COLO829 (cell line): ENCODE data around the gene DRC7.

Experiments
- DNase-seq: peaks from one replicate; pipeline ENCODE4 v3.0.0; 2012; ENCODE audit warnings: low spot score

Gene DRC7

DNA sequence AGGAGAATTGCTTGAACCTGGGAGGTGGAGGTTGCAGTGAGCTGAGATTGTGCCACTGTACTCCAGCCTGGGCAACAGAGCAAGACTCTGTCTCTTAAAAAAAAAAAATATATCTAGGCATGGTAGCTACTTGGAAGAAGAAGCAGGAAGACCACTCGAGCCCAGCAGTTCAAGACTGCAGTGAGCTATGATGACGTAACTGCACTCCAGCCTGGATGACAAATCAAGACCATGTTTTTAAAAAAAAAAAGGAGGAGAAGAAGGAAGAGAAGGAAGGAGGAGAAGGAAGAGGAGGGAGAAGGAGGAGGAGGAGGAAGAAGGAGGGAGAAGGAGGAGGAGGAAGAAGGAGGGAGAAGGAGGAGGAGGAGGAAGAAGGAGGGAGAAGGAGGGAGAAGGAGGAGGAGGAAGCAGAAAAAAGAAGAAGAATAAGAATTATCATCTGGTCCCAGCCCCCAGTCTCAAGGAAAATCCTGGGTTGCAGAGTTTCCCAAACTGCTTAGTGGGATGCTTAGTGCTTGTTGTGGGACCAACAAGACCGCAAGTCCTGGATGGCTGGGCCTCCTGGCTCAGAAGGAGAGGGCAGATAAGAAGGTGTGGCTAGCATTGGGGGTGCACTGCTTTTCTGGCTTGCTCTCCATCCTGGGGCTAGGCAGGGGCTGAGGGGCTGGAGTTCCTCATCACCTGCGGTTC is 3.7 kb upstream of the DRC7 start:
- no peak for DNase-seq

DNA sequence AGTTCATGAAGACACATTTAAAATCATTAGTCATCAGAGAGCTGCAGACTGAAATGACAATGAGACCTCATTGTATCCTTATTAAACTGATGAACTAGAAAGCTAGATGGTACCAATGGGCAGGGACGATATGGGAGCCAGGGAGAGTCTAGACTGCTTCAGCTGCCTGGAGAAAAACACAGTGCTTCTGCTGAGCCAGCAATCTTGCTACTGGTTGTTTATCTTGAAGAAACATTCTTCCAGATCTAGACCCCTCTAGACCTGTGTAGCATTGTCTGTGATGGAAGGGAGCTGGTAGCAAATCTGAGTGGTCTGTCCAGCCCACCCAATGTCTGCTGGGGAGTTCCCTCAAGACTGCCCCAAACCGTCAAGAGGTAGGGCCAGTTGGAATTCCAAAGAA is 2.0 kb upstream of the DRC7 start:
- DNase-seq = no peak

DNA sequence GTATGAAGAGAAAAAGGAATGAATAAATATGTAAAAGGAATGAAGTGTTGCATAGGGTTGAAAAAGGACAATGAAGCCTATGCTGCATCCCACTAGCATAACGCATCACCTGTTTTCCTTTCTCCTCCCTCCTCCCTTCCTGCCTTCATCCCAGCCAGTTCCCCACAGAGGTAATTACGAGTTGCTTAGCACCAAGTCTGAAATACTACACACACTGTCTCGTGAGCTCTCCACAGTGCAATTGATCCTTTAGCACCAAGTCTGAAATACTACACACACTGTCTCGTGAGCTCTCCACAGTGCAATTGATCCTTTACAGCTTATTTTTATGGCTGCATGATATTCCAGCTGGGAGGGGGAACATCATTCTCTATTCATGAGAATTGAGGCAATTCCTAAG is 1.1 kb upstream of the DRC7 start:
- DNase-seq = no peak

GRCh38 chr16:57694231-57694724 is 328 bp upstream of the DRC7 start:
- no peak for DNase-seq

GRCh38 chr16:57695680-57696069 is 1.1 kb downstream of the DRC7 start:
- DNase-seq = no peak

GRCh38 chr16:57696240-57696639 is 1.6 kb downstream of the DRC7 start:
- DNase-seq = no peak

DNA sequence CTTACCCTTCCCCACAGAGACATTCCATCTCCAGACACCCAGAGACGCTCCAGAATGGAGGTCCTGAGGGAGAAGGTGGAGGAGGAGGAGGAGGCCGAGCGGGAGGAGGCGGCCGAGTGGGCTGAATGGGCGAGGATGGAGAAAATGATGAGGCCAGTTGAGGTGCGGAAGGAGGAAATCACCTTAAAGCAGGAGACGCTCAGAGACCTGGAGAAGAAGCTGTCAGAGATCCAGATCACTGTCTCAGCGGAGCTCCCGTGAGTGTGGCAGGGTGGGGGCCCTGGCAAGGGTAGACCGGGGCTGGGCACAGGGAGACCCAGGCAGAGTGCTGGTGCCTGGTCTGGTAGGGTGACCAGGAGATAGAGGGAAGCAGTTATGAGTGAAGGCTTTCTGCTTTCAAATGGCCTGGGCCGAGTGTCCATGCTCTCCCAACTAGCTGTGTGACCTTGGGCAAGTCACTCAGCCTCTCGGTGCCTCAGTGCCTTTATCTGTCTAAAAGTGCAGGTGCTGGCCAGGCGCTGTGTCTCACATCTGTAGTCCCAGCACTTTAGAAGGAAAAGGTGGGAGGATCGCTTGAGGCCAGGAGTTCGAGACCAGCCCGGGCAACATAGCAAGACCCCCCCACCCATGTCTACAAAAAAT is 3.4 kb downstream of the DRC7 start:
- no peak for DNase-seq

- DNase-seq = no peak
Measured at GRCh38 chr16:57698812-57699405, 4.3 kb downstream of the DRC7 start.

- DNase-seq = no peak
Measured at GRCh38 chr16:57699481-57699880, 4.9 kb downstream of the DRC7 start.

DNA sequence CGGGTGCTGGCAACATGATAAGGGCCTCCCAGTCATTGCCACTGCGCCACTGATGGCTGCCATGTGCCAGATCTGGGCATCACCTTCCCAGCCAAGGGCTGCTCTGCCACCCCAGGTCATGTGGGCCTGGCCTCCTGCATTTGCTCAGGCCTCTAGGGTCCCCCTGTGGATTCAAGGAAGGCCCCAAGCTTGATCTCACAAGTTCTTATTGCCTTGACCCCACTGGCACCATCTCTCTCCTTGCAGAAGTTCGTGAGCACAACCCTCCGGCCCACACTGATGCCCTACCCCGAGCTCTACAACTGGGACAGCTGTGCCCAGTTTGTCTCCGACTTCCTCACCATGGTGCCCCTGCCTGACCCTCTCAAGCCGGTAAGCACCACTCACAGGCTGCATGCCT is 5.3 kb downstream of the DRC7 start:
- DNase-seq = no peak

GRCh38 chr16:57700781-57701551 is 6.4 kb downstream of the DRC7 start:
- DNase-seq = no peak

DNA sequence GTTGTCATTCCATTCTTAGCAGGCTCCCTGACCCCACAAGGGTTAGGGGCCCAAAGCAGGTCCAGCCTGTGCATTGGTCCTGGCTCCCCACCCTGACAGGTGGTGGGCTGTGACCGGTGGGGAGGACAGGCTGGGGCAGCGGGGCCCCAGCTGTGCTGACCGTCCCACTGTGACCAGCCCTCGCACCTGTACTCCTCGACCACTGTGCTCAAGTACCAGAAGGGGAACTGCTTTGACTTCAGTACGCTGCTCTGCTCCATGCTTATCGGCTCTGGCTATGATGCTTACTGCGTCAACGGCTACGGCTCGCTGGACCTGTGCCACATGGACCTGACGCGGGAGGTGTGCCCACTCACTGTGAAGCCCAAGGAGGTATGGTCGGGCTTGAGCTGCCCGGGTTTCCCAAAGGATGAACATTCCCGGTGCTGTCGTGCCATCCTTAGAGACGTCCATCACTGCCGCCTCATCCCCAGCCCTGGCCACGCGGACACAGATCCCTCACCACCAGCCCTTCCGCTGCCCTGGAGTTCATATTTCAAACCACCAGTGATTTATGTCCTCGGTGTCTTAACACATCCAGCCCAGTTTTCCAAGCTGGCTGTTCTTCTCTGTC is 7.3 kb downstream of the DRC7 start:
- DNase-seq = no peak

- no peak for DNase-seq
Measured at GRCh38 chr16:57703416-57704010, 8.9 kb downstream of the DRC7 start.

GRCh38 chr16:57704011-57704904 is 9.7 kb downstream of the DRC7 start:
- no peak for DNase-seq

GRCh38 chr16:57704905-57705852 is 10.6 kb downstream of the DRC7 start:
- no peak for DNase-seq

- no peak for DNase-seq
Measured at GRCh38 chr16:57706717-57707116, 12.1 kb downstream of the DRC7 start.

DNA sequence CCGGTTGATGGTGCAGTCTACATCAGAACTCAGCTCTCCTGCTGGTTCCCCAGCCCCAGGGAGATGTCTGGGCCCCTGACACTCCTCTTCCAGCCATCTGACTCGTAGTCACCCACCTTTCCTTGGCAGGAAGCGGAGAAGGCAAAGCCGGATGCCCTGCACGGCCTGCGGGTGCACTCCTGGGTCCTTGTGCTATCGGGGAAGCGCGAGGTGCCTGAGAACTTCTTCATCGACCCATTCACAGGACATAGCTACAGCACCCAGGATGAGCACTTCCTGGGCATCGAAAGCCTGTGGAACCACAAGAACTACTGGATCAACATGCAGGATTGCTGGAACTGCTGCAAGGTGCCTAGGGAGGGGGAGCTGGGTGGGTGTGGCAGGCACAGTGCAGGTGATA is 12.7 kb downstream of the DRC7 start:
- no peak for DNase-seq

DNA sequence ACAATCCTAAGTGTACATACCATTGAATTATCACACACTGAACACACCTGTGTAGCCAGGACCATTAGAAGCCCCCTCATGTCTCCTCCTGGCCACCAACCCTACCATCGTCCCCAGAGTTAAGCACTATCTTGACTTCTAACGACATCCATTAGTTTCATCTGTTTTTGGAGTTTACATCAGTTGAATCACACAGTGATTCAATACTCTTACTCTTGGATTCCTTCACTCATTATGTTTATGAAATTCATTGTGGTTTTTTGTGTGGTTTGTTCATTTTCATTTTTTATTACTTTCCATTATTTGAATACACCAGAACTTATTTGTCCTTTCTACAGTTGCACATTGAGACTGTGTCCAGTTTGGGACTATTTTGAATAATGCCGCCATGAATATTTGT is 13.6 kb downstream of the DRC7 start:
- no peak for DNase-seq

DNA sequence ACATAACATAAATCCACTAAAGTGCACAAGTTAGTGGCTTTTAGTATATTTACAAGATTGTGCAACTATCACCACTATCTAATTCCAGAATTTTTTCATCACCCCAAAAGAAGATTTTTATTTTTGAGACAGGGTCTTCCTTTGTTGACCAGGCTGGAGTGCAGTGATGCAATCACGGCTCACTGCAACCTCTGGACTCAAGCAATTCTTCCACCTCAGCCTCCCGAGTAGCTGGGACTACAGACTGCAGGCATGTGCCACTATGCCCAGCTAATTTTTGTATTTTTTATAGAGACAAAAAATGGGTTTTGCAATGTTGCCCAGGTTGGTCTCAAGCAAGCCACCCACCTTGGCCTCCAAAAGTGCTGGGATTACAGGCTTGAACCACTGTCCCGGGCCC is 15.1 kb downstream of the DRC7 start:
- no peak for DNase-seq

DNA sequence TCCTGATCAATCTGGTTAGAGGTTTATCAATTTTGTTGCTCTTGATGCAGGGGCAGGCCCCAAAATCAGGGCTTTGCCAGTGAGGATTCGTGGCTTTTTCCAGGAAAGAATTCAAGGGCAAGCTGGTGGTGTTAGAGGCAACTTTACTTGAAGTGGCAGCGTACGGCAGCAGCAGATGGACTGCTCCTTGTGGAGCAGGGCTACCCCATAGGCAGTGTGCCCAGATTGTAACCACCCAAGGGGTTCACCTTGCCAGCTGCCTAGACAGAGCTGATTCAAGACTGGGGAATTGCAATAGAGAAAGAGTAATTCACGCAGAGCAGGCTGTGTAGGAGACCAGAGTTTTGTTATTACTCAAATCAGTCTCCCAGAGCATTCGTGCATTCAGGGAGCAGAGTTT is 16.7 kb downstream of the DRC7 start:
- no peak for DNase-seq
